Activated CD8-positive, alpha-beta T cell treated with anti-CD3 and anti-CD28 coated beads for 36 hours (primary cell): ENCODE data around the gene ACTRT2. TPM values are rescaled to one million over a fixed set of nuclear protein-coding genes. Genes with fewer than 3 reads are reported as not detected.

Source experiments
- ATAC-seq: fragments of 200-7000 bp; cut with Tn5 transposase; one replicate; pipeline ENCODE4 v1.10.0; 2021; ENCODE audit warnings: mild to moderate bottlenecking, moderate library complexity
- CTCF ChIA-PET: fragments of 350-600 bp; sonication (Branson Sonifier 250); formaldehyde crosslinking; loops from one replicate; lab custom pipeline; 2021; ENCODE audit warnings: antibody characterized with exemption; lab: Charles Lee
- POLR2A ChIA-PET: fragments of 350-600 bp; sonication (Branson Sonifier 250); formaldehyde crosslinking; loops from one replicate; lab custom pipeline; 2021; ENCODE audit warnings: antibody characterized with exemption; lab: Charles Lee
- DNase-seq: peaks from one replicate; pipeline ENCODE4 v3.0.0-alpha.2; 2020
- H3K27ac Mint-ChIP-seq: one replicate; pipeline ENCODE4 v1.8.0; 2021; ENCODE audit warnings: mild to moderate bottlenecking, mixed read lengths
- H3K27me3 Mint-ChIP-seq: one replicate; pipeline ENCODE4 v1.8.0; 2021; ENCODE audit warnings: mixed read lengths
- H3K36me3 Mint-ChIP-seq: one replicate; pipeline ENCODE4 v1.8.0; 2021; ENCODE audit warnings: low read depth, mixed read lengths
- H3K4me1 Mint-ChIP-seq: one replicate; pipeline ENCODE4 v1.8.0; 2021; ENCODE audit warnings: low read depth, mixed read lengths
- H3K4me3 Mint-ChIP-seq: one replicate; pipeline ENCODE4 v1.8.0; 2021; ENCODE audit warnings: mild to moderate bottlenecking, moderate library complexity, mixed read lengths
- H3K9me3 Mint-ChIP-seq: one replicate; pipeline ENCODE4 v1.8.0; 2021; ENCODE audit warnings: mixed read lengths
- CTCF ChIP-seq: fragments of 200-600 bp; IDR thresholded peaks from one replicate; pipeline ENCODE4 v1.8.0; 2022; ENCODE audit warnings: antibody characterized with exemption, mild to moderate bottlenecking
- intact Hi-C: fragments of 100-400 bp; cut with micrococcal nuclease; formaldehyde crosslinking; loops from one replicate; pipeline ENCODE4 v1.10.0; 2022
- total RNA-seq, 2 experiments: library from RNA; stranded (reverse); gene quantifications; one replicate each; pipeline ENCODE4 v1.2.3, GENCODE V29; 2021

The ACTRT2 gene
- total RNA-seq, 2 experiments from 2014 or later = not detected

- no peak overlapping the region for H3K27ac Mint-ChIP-seq
- peaks cover 10% of the 10 kb centered on the region for H3K9me3 Mint-ChIP-seq
- no peak for TF ChIP-seq CTCF
- H3K4me1 Mint-ChIP-seq = peaks cover 2% of the 10 kb centered on the region
- DNase-seq (no peak), ATAC-seq (no peak)
- no peaks in the 10 kb centered on the region for H3K36me3 Mint-ChIP-seq
- peaks cover 8% of the 10 kb centered on the region for H3K27me3 Mint-ChIP-seq
- H3K4me3 Mint-ChIP-seq = no peak overlapping the region
- ChIA-PET POLR2A (no interaction called here), CTCF (interaction anchor here (0.8 to 1.7 kb wide), 2 partner anchors 15 to 413 kb away, joined by 3 to 9 read pairs; no protein-coding TSS in a partner anchor)
- intact Hi-C loops = loop anchor here (10.0 kb wide), 1 partner anchor 413 kb away; no protein-coding TSS in a partner anchor
Measured at GRCh38 chr1:3011631-3012455, 9.4 kb upstream of the ACTRT2 start.

GRCh38 chr1:3012456-3013291, 8.6 kb upstream of the ACTRT2 start:
- Mint-ChIP-seq H3K9me3 (peaks cover 10% of the 10 kb centered on the region), H3K27ac (no peak overlapping the region), H3K27me3 (peaks cover 8% of the 10 kb centered on the region), H3K4me1 (peaks cover 2% of the 10 kb centered on the region), H3K36me3 (no peaks in the 10 kb centered on the region), H3K4me3 (no peak overlapping the region)
- intact Hi-C loops = loop anchor here (10.0 kb wide), 1 partner anchor 412 kb away; no protein-coding TSS in a partner anchor
- peak; percentile 58 for DNase-seq
- peak; percentile 98 for TF ChIP-seq CTCF
- POLR2A ChIA-PET = no interaction called here
- CTCF ChIA-PET = interaction anchor here (0.8 to 1.7 kb wide), 5 partner anchors 12 to 412 kb away, joined by 3 to 9 read pairs (median 3); no protein-coding TSS in a partner anchor
- peak; percentile 75 for ATAC-seq

GRCh38 chr1:3013371-3014049, 7.8 kb upstream of the ACTRT2 start:
- Mint-ChIP-seq H3K27me3 (peaks cover 4% of the 10 kb centered on the region), H3K9me3 (peaks cover 5% of the 10 kb centered on the region), H3K4me3 (no peak overlapping the region), H3K27ac (no peak overlapping the region), H3K4me1 (peaks cover 2% of the 10 kb centered on the region), H3K36me3 (no peaks in the 10 kb centered on the region)
- ChIA-PET CTCF (interaction anchor here (0.8 to 1.7 kb wide), 4 partner anchors 11 to 411 kb away, joined by 3 to 9 read pairs (median 4); no protein-coding TSS in a partner anchor), POLR2A (no interaction called here)
- ATAC-seq (no peak), DNase-seq (no peak)
- intact Hi-C loops = loop anchor here (10.0 kb wide), 1 partner anchor 411 kb away; no protein-coding TSS in a partner anchor
- no peak for TF ChIP-seq CTCF

GRCh38 chr1:3014050-3014440, 7.2 kb upstream of the ACTRT2 start:
- Mint-ChIP-seq H3K36me3 (no peaks in the 10 kb centered on the region), H3K27me3 (peaks cover 3% of the 10 kb centered on the region), H3K4me1 (peaks cover 2% of the 10 kb centered on the region), H3K4me3 (no peak overlapping the region), H3K27ac (no peak overlapping the region), H3K9me3 (no peaks in the 10 kb centered on the region)
- DNase-seq (no peak), ATAC-seq (no peak)
- TF ChIP-seq CTCF = no peak
- ChIA-PET CTCF (no interaction called here), POLR2A (no interaction called here)
- intact Hi-C loops = loop anchor here (10.0 kb wide), 1 partner anchor 411 kb away; no protein-coding TSS in a partner anchor
